Hepatocyte (in vitro differentiated cells): Measurements from ENCODE around the gene B3GNT3. TPM values are rescaled to one million over a fixed set of nuclear protein-coding genes. Genes with fewer than 3 reads are reported as not detected.

Source experiments
- DNase-seq: peaks from one replicate; pipeline ENCODE4 v3.0.0-alpha.2; 2016; ENCODE audit warnings: low spot score
- H2AFZ ChIP-seq: fragments of 200-600 bp; sonication (generic); 2 replicates; pipeline ENCODE4 v1.6.0; 2016; ENCODE audit warnings: antibody characterized with exemption, mild to moderate bottlenecking
- H3K27ac ChIP-seq: fragments of 200-600 bp; sonication (generic); 2 replicates; pipeline ENCODE4 v1.5.1; 2016; ENCODE audit warnings: mild to moderate bottlenecking
- H3K27me3 ChIP-seq: fragments of 200-600 bp; sonication (generic); 2 replicates; pipeline ENCODE4 v1.6.1; 2016
- H3K36me3 ChIP-seq: fragments of 200-600 bp; sonication (generic); replicated peaks from 2 replicates; pipeline ENCODE4 v1.5.1; 2016; ENCODE audit warnings: low read depth; ENCODE audit not compliant: insufficient read depth
- H3K4me1 ChIP-seq: fragments of 200-600 bp; sonication (generic); 2 replicates; pipeline ENCODE4 v1.5.1; 2016; ENCODE audit warnings: mild to moderate bottlenecking, moderate library complexity; ENCODE audit not compliant: insufficient read depth
- H3K4me2 ChIP-seq: fragments of 200-600 bp; sonication (generic); 2 replicates; pipeline ENCODE4 v1.6.0; 2016
- H3K4me3 ChIP-seq: fragments of 200-600 bp; sonication (generic); 2 replicates; pipeline ENCODE4 v1.5.1; 2016; ENCODE audit warnings: mild to moderate bottlenecking
- H3K79me2 ChIP-seq: fragments of 200-600 bp; sonication (generic); 2 replicates; pipeline ENCODE4 v1.6.0; 2017; ENCODE audit warnings: mild to moderate bottlenecking
- H3K9me2 ChIP-seq: fragments of 200-600 bp; sonication (generic); replicated peaks from 2 replicates; pipeline ENCODE4 v1.6.0; 2017; ENCODE audit warnings: mild to moderate bottlenecking; ENCODE audit not compliant: insufficient read depth
- H3K9me3 ChIP-seq: fragments of 200-600 bp; sonication (generic); 2 replicates; pipeline ENCODE4 v1.5.1; 2016; ENCODE audit warnings: low read depth, mild to moderate bottlenecking
- H4K20me1 ChIP-seq: fragments of 200-600 bp; sonication (generic); 2 replicates; pipeline ENCODE4 v1.6.0; 2016; ENCODE audit warnings: mild to moderate bottlenecking; ENCODE audit not compliant: insufficient read depth, poor library complexity, severe bottlenecking
- CTCF ChIP-seq: fragments of 200-600 bp; sonication (generic); IDR thresholded peaks from 2 replicates; pipeline ENCODE4 v1.5.1; 2016; ENCODE audit warnings: antibody characterized with exemption, mild to moderate bottlenecking; ENCODE audit not compliant: poor library complexity
- EZH2 ChIP-seq: fragments of 200-600 bp; sonication (generic); IDR thresholded peaks from 2 replicates; pipeline ENCODE4 v1.6.1; 2016; ENCODE audit warnings: antibody characterized with exemption, mild to moderate bottlenecking, borderline replicate concordance
- EZH2phosphoT487 ChIP-seq: fragments of 200-600 bp; sonication (generic); IDR thresholded peaks from one replicate; pipeline ENCODE4 v1.6.1; 2018; ENCODE audit warnings: antibody characterized with exemption, mild to moderate bottlenecking, low read depth, moderate library complexity; ENCODE audit not compliant: unreplicated experiment, severe bottlenecking
- WGBS: methylation state at CpG from one replicate; pipeline ENCODE4 v1.1.6; 2016; ENCODE audit warnings: low lambda C conversion rate; ENCODE audit errors: missing lambda C conversion rate; 5-methylcytosine and 5-hydroxymethylcytosine counted together
- polyA plus RNA-seq: library from polyadenylated mRNA; unstranded; fragments of >200 nt; fragmentation: Nextera tagmentation; extraction: Ambion mirVana; gene quantifications from 2 replicates; pipeline ENCODE4 v1.2.1, GENCODE V29; 2016
- total RNA-seq: library from RNA; depleted of rRNA; stranded (reverse); fragments of >200 nt; gene quantifications from 2 replicates; pipeline ENCODE4 v1.2.3, GENCODE V29; 2014

The B3GNT3 gene
- total and polyA plus RNA-seq, 2 experiments from 2014 or later: 14.6 to 19.1 TPM

- peak within 1 kb of the TSS; percentile 60 for H2AFZ ChIP-seq
- H3K4me3 ChIP-seq: peak within 1 kb of the TSS; percentile 45
- H3K9me2 ChIP-seq: no peaks in the 10 kb centered on the region
- peak; percentile 99 for DNase-seq
- no peaks in the 10 kb centered on the region for H3K27me3 ChIP-seq
- H3K9me3 ChIP-seq: no peaks in the 10 kb centered on the region
- TF ChIP-seq CTCF (peak; percentile 85), EZH2 (no peak)
- peak within 1 kb of the TSS; percentile 99 for H3K4me2 ChIP-seq
- H3K27ac ChIP-seq: peak within 1 kb of the TSS; percentile 62
- WGBS: under 1% methylated on average over 79 of the region's 80 CpGs
- peaks cover 28% of the 10 kb centered on the region for H3K79me2 ChIP-seq
- peaks cover 10% of the 10 kb centered on the region for H3K4me1 ChIP-seq
- no peaks in the 10 kb centered on the region for H3K36me3 ChIP-seq
- peaks cover 39% of the 10 kb centered on the region for H4K20me1 ChIP-seq
These were observed 64.8 kb downstream of the B3GNT3 start, which contains the start of gene RPL18A for GRCh38 chr19:17859533-17860330. Gene RPL18A, plus strand, starts transcription at chr19:17859910. Its CDS starts 47 bp downstream, at chr19:17859957.

- WGBS: 3% methylated on average over 22 of the region's 22 CpGs
- peak overlapping the region; percentile 99 for H3K4me2 ChIP-seq
- H3K27ac ChIP-seq: peak overlapping the region; percentile 62
- no peaks in the 10 kb centered on the region for H3K9me2 ChIP-seq
- H2AFZ ChIP-seq: no peak overlapping the region
- DNase-seq: no peak
- peaks cover 28% of the 10 kb centered on the region for H3K79me2 ChIP-seq
- H3K4me1 ChIP-seq: peaks cover 10% of the 10 kb centered on the region
- no peaks in the 10 kb centered on the region for H3K9me3 ChIP-seq
- TF ChIP-seq CTCF (no peak), EZH2phosphoT487 (no peak), EZH2 (no peak)
- H4K20me1 ChIP-seq: peaks cover 42% of the 10 kb centered on the region
- no peaks in the 10 kb centered on the region for H3K27me3 ChIP-seq
- no peaks in the 10 kb centered on the region for H3K36me3 ChIP-seq
- H3K4me3 ChIP-seq: peak overlapping the region; percentile 45
These were observed 65.5 kb downstream of the B3GNT3 start for GRCh38 chr19:17860331-17860992.

- Histone ChIP-seq H4K20me1 (peaks cover 42% of the 10 kb centered on the region), H3K9me3 (no peaks in the 10 kb centered on the region), H3K79me2 (peaks cover 28% of the 10 kb centered on the region), H3K4me3 (peak overlapping the region; percentile 45), H3K4me2 (peak overlapping the region; percentile 99), H3K9me2 (no peaks in the 10 kb centered on the region), H3K4me1 (peaks cover 10% of the 10 kb centered on the region), H3K36me3 (no peaks in the 10 kb centered on the region), H3K27ac (peak overlapping the region; percentile 62), H2AFZ (no peak overlapping the region), H3K27me3 (no peaks in the 10 kb centered on the region)
- 43% methylated on average over 7 of the region's 7 CpGs for WGBS
- TF ChIP-seq EZH2 (no peak), CTCF (no peak), EZH2phosphoT487 (no peak)
- no peak for DNase-seq
These were observed 66.0 kb downstream of the B3GNT3 start for GRCh38 chr19:17860993-17861360.
